ENCODE data around the gene NWD2. TPM values are rescaled to one million over a fixed set of nuclear protein-coding genes. Genes with fewer than 3 reads are reported as not detected.

The NWD2 gene
- total RNA-seq, 1 donor from 2014 or later = 0.64 TPM

- H3K36me3 ChIP-seq = no peaks in the 10 kb centered on the region
- no peak for DNase-seq (ENCODE audit: low spot score in 2 of 2)
- no peaks in the 10 kb centered on the region for H3K27me3 ChIP-seq
- H3K4me1 ChIP-seq = no peaks in the 10 kb centered on the region
- intact Hi-C loops (cut with DNase I) = no loop called here
- H3K4me3 ChIP-seq = no peak overlapping the region
- no peak for TF ChIP-seq CTCF (IDR thresholded peaks at IDR 0.05)
- no peaks in the 10 kb centered on the region for H3K9me3 ChIP-seq
- H3K27ac ChIP-seq = no peak overlapping the region
These were observed 177.1 kb downstream of the NWD2 start for GRCh38 chr4:37421614-37422013.

GRCh38 chr4:37422102-37422501, 177.6 kb downstream of the NWD2 start:
- H3K27me3 ChIP-seq = no peaks in the 10 kb centered on the region
- TF ChIP-seq CTCF (IDR thresholded peaks at IDR 0.05) = no peak
- H3K9me3 ChIP-seq = no peaks in the 10 kb centered on the region
- no peak overlapping the region for H3K4me3 ChIP-seq
- intact Hi-C loops (cut with DNase I) = no loop called here
- DNase-seq (ENCODE audit: low spot score in 2 of 2) = no peak
- no peak overlapping the region for H3K27ac ChIP-seq
- H3K36me3 ChIP-seq = no peaks in the 10 kb centered on the region
- no peaks in the 10 kb centered on the region for H3K4me1 ChIP-seq

GRCh38 chr4:37422638-37423037, 178.1 kb downstream of the NWD2 start:
- Histone ChIP-seq H3K9me3 (no peaks in the 10 kb centered on the region), H3K36me3 (no peaks in the 10 kb centered on the region), H3K27ac (no peak overlapping the region), H3K27me3 (no peaks in the 10 kb centered on the region), H3K4me3 (no peak overlapping the region), H3K4me1 (no peaks in the 10 kb centered on the region)
- intact Hi-C loops (cut with DNase I) = no loop called here
- no peak for DNase-seq (ENCODE audit: low spot score in 2 of 2)
- TF ChIP-seq CTCF (IDR thresholded peaks at IDR 0.05) = no peak

- no peak for DNase-seq (ENCODE audit: low spot score in 2 of 2)
These were observed 178.8 kb downstream of the NWD2 start for GRCh38 chr4:37423310-37423709.

GRCh38 chr4:37424753-37425152, 180.2 kb downstream of the NWD2 start:
- DNase-seq (ENCODE audit: low spot score in 2 of 2) = no peak
- Histone ChIP-seq H3K4me3 (no peak overlapping the region), H3K36me3 (no peaks in the 10 kb centered on the region), H3K9me3 (no peaks in the 10 kb centered on the region), H3K27ac (no peak overlapping the region), H3K4me1 (no peaks in the 10 kb centered on the region), H3K27me3 (no peaks in the 10 kb centered on the region)
- intact Hi-C loops (cut with DNase I) = no loop called here
- TF ChIP-seq CTCF (IDR thresholded peaks at IDR 0.05) = no peak

More at GRCh38 chr4:37423310-37423709, 178.8 kb downstream of the NWD2 start:
- no peaks in the 10 kb centered on the region for H3K4me1 ChIP-seq
- no peaks in the 10 kb centered on the region for H3K9me3 ChIP-seq
- no peak for TF ChIP-seq CTCF (IDR thresholded peaks at IDR 0.05)
- H3K27ac ChIP-seq = no peak overlapping the region
- no peaks in the 10 kb centered on the region for H3K36me3 ChIP-seq
- no peak overlapping the region for H3K4me3 ChIP-seq
- intact Hi-C loops (cut with DNase I) = no loop called here
- H3K27me3 ChIP-seq = no peaks in the 10 kb centered on the region

- H3K4me3 ChIP-seq = no peak overlapping the region
- no peak for DNase-seq (ENCODE audit: low spot score in 2 of 2)
- H3K36me3 ChIP-seq = no peaks in the 10 kb centered on the region
- H3K27me3 ChIP-seq = no peaks in the 10 kb centered on the region
- H3K9me3 ChIP-seq = no peaks in the 10 kb centered on the region
- intact Hi-C loops (cut with DNase I) = no loop called here
- no peaks in the 10 kb centered on the region for H3K4me1 ChIP-seq
- no peak for TF ChIP-seq CTCF (IDR thresholded peaks at IDR 0.05)
- no peak overlapping the region for H3K27ac ChIP-seq
These were observed 181.3 kb downstream of the NWD2 start for GRCh38 chr4:37425857-37426256.

Measured in ascending aorta (tissue), 2 donors.